HCT116 (cell line): Measurements from ENCODE around the gene ENTPD8. TPM values are rescaled to one million over a fixed set of nuclear protein-coding genes. Genes with fewer than 3 reads are reported as not detected.

Experiments used
- ATAC-seq: fragments of 200-7000 bp; cut with Tn5 transposase; 2 replicates; pipeline ENCODE4 v1.9.1; 2020; ENCODE audit warnings: mild to moderate bottlenecking, moderate library complexity
- BruUV-seq: library from RNA; stranded (reverse); fragments of 400-500 nt; replicated peaks from 2 replicates; lab custom pipeline; 2021; lab: Mats Ljungman, UMichigan
- CTCF ChIA-PET: fragments of 300-600 bp; sonication (Branson Sonifier 250); formaldehyde crosslinking; loops from one replicate; lab custom pipeline; 2021; ENCODE audit warnings: antibody characterized with exemption; lab: Charles Lee
- POLR2A ChIA-PET: fragments of 300-600, 350-600 bp; sonication (Branson Sonifier 250); formaldehyde crosslinking; loops from one replicate; lab custom pipeline; 2021; ENCODE audit warnings: antibody characterized with exemption; lab: Charles Lee
- RAD21 ChIA-PET, 2 experiments: fragments of 300-600 bp; sonication (Branson Sonifier 250); formaldehyde crosslinking; loops; one replicate each; lab custom pipeline; 2023; ENCODE audit warnings: low total read pairs in 2 of 2; ENCODE audit not compliant: uncharacterized antibody in 2 of 2, unreplicated experiment in 2 of 2, low non-redundant PET in 1 of 2; lab: Charles Lee
- DNase-seq: peaks from one replicate; pipeline ENCODE4 v3.0.0-alpha.2; 2010; ENCODE audit warnings: low read depth, low spot score
- H2AFZ ChIP-seq: fragments of 200-600 bp; shearing (Covaris generic), sonication (generic); 2 replicates; pipeline ENCODE4 v1.6.1; 2017; ENCODE audit warnings: low read depth, mixed run types, mixed read lengths, antibody characterized with exemption, low read length; ENCODE audit not compliant: poor library complexity, severe bottlenecking
- H3K27ac ChIP-seq: 2 replicates; pipeline ENCODE4 v1.5.1; 2012; ENCODE audit warnings: low read depth, low read length
- H3K27me3 ChIP-seq: fragments of 200-600 bp; sonication (generic); 2 replicates; pipeline ENCODE4 v1.6.1; 2016; ENCODE audit warnings: mixed run types, low read length, mixed read lengths; ENCODE audit not compliant: insufficient read depth
- H3K36me3 ChIP-seq, 2 experiments: fragments of 200-500 bp in 1 of 2; fragments of 200-600 bp in 1 of 2; sonication (Bioruptor generic) in 1 of 2; sonication (generic) in 1 of 2; 2 replicates each; pipeline versions ENCODE4 v1.5.1 to v1.6.1; 2014 to 2016; ENCODE audit warnings: low read length in 2 of 2, inconsistent platforms in 1 of 2, mixed read lengths in 1 of 2, mixed run types in 1 of 2; ENCODE audit not compliant: insufficient read depth in 2 of 2, control insufficient read depth in 1 of 2
- H3K4me1 ChIP-seq, 2 experiments: fragments of 200-600 bp in 1 of 2; sonication (generic) in 1 of 2; 2 replicates each; pipeline versions ENCODE4 v1.5.1 to v1.6.1; 2012 to 2017; ENCODE audit warnings: low read length in 2 of 2, inconsistent platforms in 1 of 2, mild to moderate bottlenecking in 1 of 2, mixed read lengths in 1 of 2, mixed run types in 1 of 2, moderate library complexity in 1 of 2; ENCODE audit not compliant: insufficient read depth in 2 of 2, control insufficient read depth in 1 of 2
- H3K4me2 ChIP-seq: fragments of 200-600 bp; sonication (generic); 2 replicates; pipeline ENCODE4 v1.6.1; 2017; ENCODE audit warnings: mixed run types, low read length, mixed read lengths
- H3K4me3 ChIP-seq, 2 experiments: fragments of 200-600 bp in 1 of 2; sonication (generic) in 1 of 2; replicated peaks in 1 of 2; 2 replicates each; pipeline ENCODE4 v1.5.1; 2011 to 2016; ENCODE audit warnings: low read length in 2 of 2, control low read depth in 1 of 2, low read depth in 1 of 2, mild to moderate bottlenecking in 1 of 2, mixed read lengths in 1 of 2, mixed run types in 1 of 2
- H3K79me2 ChIP-seq: fragments of 200-600 bp; sonication (generic); 2 replicates; pipeline ENCODE4 v1.6.1; 2017; ENCODE audit warnings: mild to moderate bottlenecking, mixed run types, low read length, moderate library complexity, mixed read lengths; ENCODE audit not compliant: insufficient read depth
- H3K9ac ChIP-seq: fragments of 200-600 bp; sonication (generic); 2 replicates; pipeline ENCODE4 v1.6.1; 2016; ENCODE audit warnings: low read length, mixed read lengths
- H3K9me2 ChIP-seq: fragments of 200-600 bp; sonication (generic), shearing (Covaris generic); 2 replicates; pipeline ENCODE4 v1.6.1; 2017; ENCODE audit warnings: mixed run types, mild to moderate bottlenecking, moderate library complexity; ENCODE audit not compliant: insufficient read depth
- H3K9me3 ChIP-seq, 2 experiments: fragments of 200-500 bp in 1 of 2; fragments of 200-600 bp in 1 of 2; sonication (Bioruptor generic) in 1 of 2; sonication (generic) in 1 of 2; 2 replicates each; pipeline ENCODE4 v1.6.1; 2014 to 2017; ENCODE audit warnings: low read length in 2 of 2, mixed read lengths in 2 of 2, inconsistent platforms in 1 of 2, low read depth in 1 of 2, mild to moderate bottlenecking in 1 of 2, mixed run types in 1 of 2, moderate library complexity in 1 of 2; ENCODE audit not compliant: control insufficient read depth in 1 of 2, insufficient read depth in 1 of 2
- H4K20me1 ChIP-seq: fragments of 200-600 bp; sonication (generic), shearing (Covaris generic); 2 replicates; pipeline ENCODE4 v1.6.1; 2017; ENCODE audit warnings: mixed run types, mild to moderate bottlenecking, moderate library complexity; ENCODE audit not compliant: insufficient read depth
- CBX3 ChIP-seq: IDR thresholded peaks from 2 replicates; pipeline ENCODE4 v1.6.1; 2012; ENCODE audit warnings: low read depth
- CEBPB ChIP-seq: IDR thresholded peaks from 2 replicates; pipeline ENCODE4 v1.6.1; 2012; ENCODE audit warnings: low read depth
- CTCF ChIP-seq, 3 experiments: fragments of 200-600 bp in 1 of 3; sonication (generic) in 1 of 3; IDR thresholded peaks in 2 of 3; conservative IDR thresholded peaks in 1 of 3; 2 replicates each; pipeline ENCODE4 v1.5.1; 2012 to 2017; ENCODE audit warnings: low read depth in 2 of 3, low read length in 2 of 3, antibody characterized with exemption in 1 of 3, borderline replicate concordance in 1 of 3, control low read depth in 1 of 3, mild to moderate bottlenecking in 1 of 3, mixed read lengths in 1 of 3, mixed run types in 1 of 3, moderate library complexity in 1 of 3; ENCODE audit not compliant: insufficient read depth in 1 of 3
- ELF1 ChIP-seq: IDR thresholded peaks from 2 replicates; pipeline ENCODE4 v1.6.1; 2012; ENCODE audit warnings: low read depth, borderline replicate concordance
- EZH2 ChIP-seq: fragments of 200-600 bp; sonication (generic); IDR thresholded peaks from 2 replicates; pipeline ENCODE4 v1.6.1; 2017; ENCODE audit warnings: antibody characterized with exemption, mixed run types
- EZH2phosphoT487 ChIP-seq: fragments of 200-600 bp; IDR thresholded peaks from 2 replicates; pipeline ENCODE4 v1.6.1; 2018; ENCODE audit warnings: antibody characterized with exemption, borderline replicate concordance
- POLR2A ChIP-seq: IDR thresholded peaks from 2 replicates; pipeline ENCODE4 v1.7.0; 2011; ENCODE audit warnings: borderline replicate concordance; ENCODE audit not compliant: insufficient read depth, insufficient read length; ENCODE audit errors: extremely low read depth
- REST ChIP-seq: IDR thresholded peaks from 2 replicates; pipeline ENCODE4 v1.6.1; 2012; ENCODE audit warnings: low read depth
- SP1 ChIP-seq: IDR thresholded peaks from 2 replicates; pipeline ENCODE4 v1.6.1; 2012; ENCODE audit warnings: low read depth
- SRF ChIP-seq: IDR thresholded peaks from 2 replicates; pipeline ENCODE4 v1.6.1; 2012; ENCODE audit warnings: low read depth
- TCF7L2 ChIP-seq: IDR thresholded peaks from 2 replicates; pipeline ENCODE4 v1.7.0; 2011; ENCODE audit warnings: borderline replicate concordance, inconsistent platforms; ENCODE audit not compliant: insufficient read depth, insufficient read length; ENCODE audit errors: extremely low read depth
- YY1 ChIP-seq: IDR thresholded peaks from 2 replicates; pipeline ENCODE4 v1.6.1; 2011; ENCODE audit warnings: low read length, low read depth, moderate library complexity, mild to moderate bottlenecking; ENCODE audit not compliant: insufficient replicate concordance; ENCODE audit errors: extremely low read depth
- ZBTB33 ChIP-seq: IDR thresholded peaks from 2 replicates; pipeline ENCODE4 v1.6.1; 2011; ENCODE audit warnings: mild to moderate bottlenecking, low read length, moderate library complexity; ENCODE audit not compliant: insufficient replicate concordance; ENCODE audit errors: extremely low read depth
- ZFX ChIP-seq: fragments of 450-650 bp; IDR thresholded peaks from 2 replicates; pipeline ENCODE4 v1.6.1; 2017
- intact Hi-C: fragments of 100-400 bp; cut with micrococcal nuclease; formaldehyde crosslinking; loops from 2 replicates; pipeline ENCODE4 v1.10.0; 2022
- total RNA-seq: library from RNA; stranded (reverse); gene quantifications from one replicate; pipeline ENCODE4 v1.2.1, GENCODE V29; 2021; ENCODE audit not compliant: unreplicated experiment

ENTPD8 gene
- total RNA-seq, 1 experiment from 2014 or later = 1.7 TPM

- DNase-seq (no peak), ATAC-seq (no peak)
- no peak overlapping the region for H2AFZ ChIP-seq
- no peaks in the 10 kb centered on the region for H3K79me2 ChIP-seq
- intact Hi-C loops = no loop called here
- H3K27ac ChIP-seq = no peak overlapping the region
- H3K4me3 ChIP-seq = no peak overlapping the region
- H3K4me1 ChIP-seq = peaks cover 0 to 6% of the 10 kb centered on the region in 2 experiments; a peak in 1 of 4 replicates
- ChIA-PET CTCF (no interaction called here), POLR2A (no interaction called here), RAD21 (no interaction called here)
- H4K20me1 ChIP-seq = no peaks in the 10 kb centered on the region
- no peak for TF ChIP-seq CBX3
- no peak for TF ChIP-seq EZH2phosphoT487
- no peak for TF ChIP-seq TCF7L2
- TF ChIP-seq SP1 = no peak
- no peak for TF ChIP-seq SRF
- TF ChIP-seq CEBPB = no peak
- TF ChIP-seq ELF1 = no peak
- no peak for TF ChIP-seq POLR2A
- TF ChIP-seq EZH2 = no peak
- no peak for TF ChIP-seq ZBTB33
- TF ChIP-seq ZFX = no peak
- TF ChIP-seq YY1 = no peak
- TF ChIP-seq CTCF (IDR thresholded peaks at IDR 0.05 in 2 of 3, conservative IDR thresholded peaks at IDR 0.05 in 1 of 3; ENCODE audit: borderline replicate concordance in 1 of 3, insufficient read depth in 1 of 3, low read depth in 2 of 3, low read length in 2 of 3) = no peak
- TF ChIP-seq REST = no peak
- H3K9me3 ChIP-seq = no peaks in the 10 kb centered on the region
- no peak overlapping the region for H3K9ac ChIP-seq
- no peak overlapping the region for H3K4me2 ChIP-seq
- no TSS peak for BruUV-seq
- H3K27me3 ChIP-seq = no peaks in the 10 kb centered on the region
- no peaks in the 10 kb centered on the region for H3K36me3 ChIP-seq
- H3K9me2 ChIP-seq = no peaks in the 10 kb centered on the region
Observed at GRCh38 chr9:137485343-137486140, 44.4 kb upstream of the ENTPD8 start.
